ENCODE data around the gene DDX59. TPM values are rescaled to one million over a fixed set of nuclear protein-coding genes. Genes with fewer than 3 reads are reported as not detected.

Gene DDX59
- total RNA-seq, 2 donors from 2014 or later, result 22.1 to 23.9 TPM

DNA sequence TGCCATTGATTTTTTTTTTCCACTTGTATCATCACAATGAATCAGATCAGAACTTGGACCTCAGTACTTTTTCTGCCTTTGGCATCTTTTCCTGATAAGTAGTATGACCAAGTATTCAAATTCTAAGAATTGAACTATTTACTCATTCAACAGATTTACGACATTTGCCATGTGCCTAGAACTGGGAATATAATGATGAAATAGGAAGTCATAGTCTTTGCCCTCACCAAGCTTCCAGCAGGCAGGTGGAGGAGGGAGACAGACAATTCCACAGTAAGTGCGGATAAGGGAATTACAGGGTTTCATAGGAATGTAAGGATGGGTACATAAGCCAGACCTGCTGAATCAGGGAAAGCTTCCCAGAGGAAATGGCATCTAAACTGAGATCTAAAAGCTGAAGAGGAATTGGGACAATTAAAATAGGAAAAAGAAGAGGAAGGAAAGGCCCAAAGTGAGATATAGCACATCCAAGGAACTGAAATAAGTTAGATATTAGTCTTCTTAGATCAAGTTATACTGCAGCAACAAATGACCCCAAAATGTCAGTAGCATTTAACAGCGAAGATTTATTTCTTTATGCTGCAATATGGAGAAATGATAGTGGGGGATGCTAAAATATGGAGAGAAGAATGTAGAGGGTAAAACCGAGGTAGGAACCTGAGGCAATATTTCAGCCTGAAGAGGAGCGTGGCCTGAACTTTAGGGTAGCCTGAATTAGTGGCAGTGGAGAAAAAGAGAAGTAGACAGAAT lies 5.3 kb upstream of the DDX59 start:
- Histone ChIP-seq H3K27me3 (ENCODE audit: control insufficient read depth, insufficient read depth, low read length, poor library complexity, severe bottlenecking) (no peaks in the 10 kb centered on the region), H3K36me3 (ENCODE audit: control insufficient read depth, insufficient read depth, low read length) (no peaks in the 10 kb centered on the region), H3K4me3 (ENCODE audit: low read length) (no peak overlapping the region), H3K9me3 (ENCODE audit: control insufficient read depth, low read length) (no peaks in the 10 kb centered on the region), H3K9ac (ENCODE audit: extremely low read depth, low read length, poor library complexity, severe bottlenecking) (no peak overlapping the region), H3K27ac (ENCODE audit: low read depth, low read length) (no peak overlapping the region), H3K4me1 (ENCODE audit: control insufficient read depth, insufficient read depth, low read length) (no peaks in the 10 kb centered on the region)
- H3K4me1 Mint-ChIP-seq, result peaks cover 6% of the 10 kb centered on the region
- DNase-seq, result no peak
- H3K36me3 Mint-ChIP-seq (ENCODE audit: low read depth), result no peaks in the 10 kb centered on the region
- H3K4me3 Mint-ChIP-seq, result no peak overlapping the region
- no peak overlapping the region for H3K27ac Mint-ChIP-seq
- TF ChIP-seq CTCF (conservative IDR thresholded peaks at IDR 0.05), result no peak
- H3K9me3 Mint-ChIP-seq, result no peaks in the 10 kb centered on the region
- H3K27me3 Mint-ChIP-seq (ENCODE audit: insufficient read depth), result no peaks in the 10 kb centered on the region
- WGBS, 2 experiments (ENCODE audit: insufficient coverage in 1 of 2, insufficient read length in 1 of 2), result 92 to 98% methylated on average over 4 to 5 of the region's 5 CpGs

DNA sequence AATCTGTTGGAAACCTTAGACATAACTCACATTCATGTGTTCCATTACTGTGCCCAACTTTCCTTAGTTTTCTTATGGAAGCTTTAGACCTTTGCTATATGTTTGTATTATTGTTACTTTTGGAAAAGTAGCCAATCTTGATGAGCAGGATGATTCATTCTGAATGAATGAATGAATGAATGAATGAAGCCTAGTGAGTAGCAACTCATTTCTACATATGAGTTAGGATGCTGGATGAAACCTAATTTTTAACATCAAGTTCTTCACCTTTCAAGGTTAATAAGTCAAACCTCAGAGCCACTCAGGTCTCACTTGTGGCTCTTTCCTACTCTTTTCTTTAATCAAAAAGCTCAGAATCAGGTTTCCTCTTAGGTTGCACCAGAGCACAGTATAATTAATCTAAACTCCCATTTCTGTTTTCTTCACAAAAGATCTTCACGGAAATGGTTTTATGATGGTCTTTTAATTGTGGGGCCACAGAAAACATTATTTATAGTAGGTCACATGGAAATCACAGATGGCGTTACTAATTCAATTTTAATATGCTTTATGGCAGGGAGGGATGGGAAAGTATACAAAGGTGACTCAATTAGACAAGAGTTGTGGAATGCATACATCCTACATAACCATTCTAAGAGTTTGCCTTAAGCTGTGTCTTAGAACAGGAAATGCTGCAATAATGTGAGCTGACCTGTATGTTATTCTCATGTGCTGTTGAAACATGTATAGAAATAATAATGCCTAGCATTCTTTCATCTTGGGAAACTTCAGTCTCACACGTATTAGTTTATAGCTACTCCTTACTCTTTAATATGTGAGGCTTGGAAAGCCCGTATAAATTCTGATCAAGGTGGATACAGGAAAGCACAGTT lies 4.5 kb upstream of the DDX59 start:
- H3K27ac Mint-ChIP-seq, result no peak overlapping the region
- DNase-seq, result no peak
- Histone ChIP-seq H3K36me3 (ENCODE audit: control insufficient read depth, insufficient read depth, low read length) (no peaks in the 10 kb centered on the region), H3K9me3 (ENCODE audit: control insufficient read depth, low read length) (no peaks in the 10 kb centered on the region), H3K9ac (ENCODE audit: extremely low read depth, low read length, poor library complexity, severe bottlenecking) (no peak overlapping the region), H3K27me3 (ENCODE audit: control insufficient read depth, insufficient read depth, low read length, poor library complexity, severe bottlenecking) (no peaks in the 10 kb centered on the region), H3K4me3 (ENCODE audit: low read length) (no peak overlapping the region), H3K27ac (ENCODE audit: low read depth, low read length) (no peak overlapping the region), H3K4me1 (ENCODE audit: control insufficient read depth, insufficient read depth, low read length) (no peaks in the 10 kb centered on the region)
- no peak overlapping the region for H3K4me3 Mint-ChIP-seq
- no peaks in the 10 kb centered on the region for H3K36me3 Mint-ChIP-seq (ENCODE audit: low read depth)
- peaks cover 6% of the 10 kb centered on the region for H3K4me1 Mint-ChIP-seq
- no peaks in the 10 kb centered on the region for H3K9me3 Mint-ChIP-seq
- no peak for TF ChIP-seq CTCF (conservative IDR thresholded peaks at IDR 0.05)
- no peaks in the 10 kb centered on the region for H3K27me3 Mint-ChIP-seq (ENCODE audit: insufficient read depth)
- whole genome bisulfite sequencing, 2 experiments (ENCODE audit: insufficient coverage in 1 of 2, insufficient read length in 1 of 2), result 90 to 100% methylated on average over 2 to 4 of the region's 4 CpGs

GRCh38 chr1:200671235-200671786 lies 1.6 kb upstream of the DDX59 start:
- no peak overlapping the region for H3K4me3 ChIP-seq (ENCODE audit: low read length)

More at GRCh38 chr1:200671235-200671786, 1.6 kb upstream of the DDX59 start:
- Mint-ChIP-seq H3K9me3 (no peaks in the 10 kb centered on the region), H3K4me1 (peaks cover 16% of the 10 kb centered on the region), H3K27ac (no peak overlapping the region), H3K36me3 (ENCODE audit: low read depth) (peaks cover 6% of the 10 kb centered on the region), H3K27me3 (ENCODE audit: insufficient read depth) (no peaks in the 10 kb centered on the region), H3K4me3 (no peak overlapping the region)
- Histone ChIP-seq H3K27me3 (ENCODE audit: control insufficient read depth, insufficient read depth, low read length, poor library complexity, severe bottlenecking) (no peaks in the 10 kb centered on the region), H3K9ac (ENCODE audit: extremely low read depth, low read length, poor library complexity, severe bottlenecking) (no peak overlapping the region), H3K27ac (ENCODE audit: low read depth, low read length) (no peak overlapping the region), H3K9me3 (ENCODE audit: control insufficient read depth, low read length) (no peaks in the 10 kb centered on the region), H3K36me3 (ENCODE audit: control insufficient read depth, insufficient read depth, low read length) (peaks cover 8% of the 10 kb centered on the region), H3K4me1 (ENCODE audit: control insufficient read depth, insufficient read depth, low read length) (no peaks in the 10 kb centered on the region)
- WGBS, 2 experiments (ENCODE audit: insufficient coverage in 1 of 2, insufficient read length in 1 of 2), result 93 to 94% methylated on average over 2 to 5 of the region's 5 CpGs
- no peak for TF ChIP-seq CTCF (conservative IDR thresholded peaks at IDR 0.05)
- no peak for DNase-seq
